Stimulated activated CD4-positive, alpha-beta T cell treated with anti-CD3 and anti-CD28 coated beads, Interleukin-4, amount 100 ng/mL, for 48 hours (primary cell): ENCODE results near the gene GRIK1.

Source experiments
- DNase-seq, 2 donors: peaks; one replicate each; pipeline ENCODE4 v3.0.0-alpha.2; 2020; ENCODE audit warnings: low read depth in 2 of 2

Gene GRIK1

DNA sequence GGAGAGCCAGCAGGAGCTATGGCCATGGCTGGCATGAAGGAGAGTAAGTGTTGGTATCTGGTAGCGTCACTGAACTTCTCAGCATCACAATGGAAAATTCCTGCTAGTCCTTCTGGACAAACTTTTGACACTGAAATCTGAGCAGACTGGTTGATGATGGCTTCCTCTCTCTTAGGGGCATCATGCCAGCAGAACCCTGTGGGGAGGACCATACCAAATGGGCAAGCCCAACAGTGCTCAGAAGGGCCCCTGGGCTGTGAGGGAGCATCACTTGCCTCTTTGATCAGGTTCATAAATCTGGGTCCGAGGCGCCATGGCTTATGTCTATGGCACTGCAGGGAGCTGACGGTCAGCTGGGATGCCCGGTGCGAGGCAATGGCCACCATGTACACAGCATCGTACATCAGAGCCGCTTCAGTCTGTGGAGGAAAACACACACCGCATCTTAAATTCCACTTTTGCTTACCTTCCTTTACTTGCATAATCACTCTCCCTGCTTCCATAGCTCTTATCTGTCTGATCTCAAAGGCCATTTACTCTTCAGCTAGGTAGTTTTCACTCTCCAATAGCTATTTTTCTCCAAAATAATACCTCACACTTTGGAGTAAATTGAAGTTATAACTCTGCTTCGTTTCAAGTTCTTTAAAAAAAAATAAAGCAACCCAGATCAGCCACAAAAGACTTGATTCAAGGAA lies 297.1 kb downstream of the GRIK1 start:
- no peak for DNase-seq

DNA sequence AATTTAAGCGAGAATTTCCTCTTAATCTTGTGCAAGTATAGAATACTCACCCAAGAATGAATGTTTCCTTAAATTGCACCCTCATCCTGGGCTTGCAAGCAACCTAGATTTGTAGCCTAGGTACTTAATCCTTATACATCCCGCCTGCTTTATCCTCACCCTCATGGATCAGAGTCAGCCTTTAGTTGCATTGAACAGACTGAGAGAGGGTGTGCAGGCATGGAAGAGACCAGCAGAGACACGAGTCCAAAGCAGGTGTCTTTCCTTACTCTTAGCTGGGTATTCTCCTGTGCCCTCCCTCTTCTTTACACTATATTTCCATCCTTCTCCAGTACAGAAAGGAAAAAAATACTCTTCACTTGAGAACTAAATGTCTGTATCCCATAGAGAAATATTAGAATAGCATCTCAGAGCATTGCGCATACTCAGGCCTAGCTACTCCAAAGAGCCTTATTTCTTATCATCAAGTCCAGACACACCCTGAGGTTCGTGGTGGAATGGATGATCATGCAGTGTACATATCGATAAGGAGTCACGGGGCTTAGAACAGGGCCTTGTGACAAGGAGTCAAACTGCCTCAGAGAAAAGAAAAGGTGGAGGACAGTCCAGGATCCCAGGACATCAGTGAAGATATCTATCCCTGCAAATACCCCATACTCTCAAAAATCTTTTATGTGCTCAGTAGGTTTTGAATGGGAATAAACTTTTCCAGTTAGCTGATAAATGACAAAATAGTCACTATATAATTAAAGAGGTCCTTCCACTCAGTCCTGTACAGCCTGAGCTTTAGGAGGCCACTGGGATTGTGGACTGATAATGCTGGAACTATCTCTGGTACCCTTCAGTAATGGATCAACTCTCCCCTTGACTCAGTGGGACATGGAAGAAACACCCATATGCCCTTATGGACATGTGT lies 297.9 kb downstream of the GRIK1 start:
- DNase-seq, result no peak

DNA sequence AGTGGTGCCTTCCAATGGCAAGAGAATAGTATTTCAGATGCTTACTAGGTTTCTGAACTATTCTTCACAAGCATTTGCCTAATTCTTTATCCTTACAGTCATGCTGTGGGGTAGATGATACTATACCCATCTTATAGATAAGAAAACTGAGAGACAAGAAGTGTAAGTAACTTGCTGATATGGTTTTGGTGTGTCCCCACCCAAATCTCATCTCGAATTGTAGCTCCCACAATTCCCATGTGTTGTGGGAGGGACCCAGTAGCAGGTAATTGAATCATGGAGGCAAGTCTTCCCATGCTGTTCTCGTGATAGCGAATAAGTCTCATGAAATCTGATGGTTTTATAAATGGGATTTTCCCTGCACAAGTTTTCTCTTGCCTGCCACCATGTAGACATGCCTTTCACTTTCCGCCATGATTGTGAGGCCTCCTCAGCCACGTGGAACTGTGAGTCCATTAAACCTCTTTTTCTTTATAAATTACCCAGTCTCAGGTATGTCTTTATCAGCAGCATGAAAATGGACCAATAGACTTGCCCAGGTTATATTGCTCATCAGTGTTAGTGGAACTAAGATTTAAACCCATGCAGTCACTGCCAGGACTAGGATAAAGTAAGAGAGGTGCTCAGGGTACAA lies 298.7 kb downstream of the GRIK1 start:
- DNase-seq, result no peak

DNA sequence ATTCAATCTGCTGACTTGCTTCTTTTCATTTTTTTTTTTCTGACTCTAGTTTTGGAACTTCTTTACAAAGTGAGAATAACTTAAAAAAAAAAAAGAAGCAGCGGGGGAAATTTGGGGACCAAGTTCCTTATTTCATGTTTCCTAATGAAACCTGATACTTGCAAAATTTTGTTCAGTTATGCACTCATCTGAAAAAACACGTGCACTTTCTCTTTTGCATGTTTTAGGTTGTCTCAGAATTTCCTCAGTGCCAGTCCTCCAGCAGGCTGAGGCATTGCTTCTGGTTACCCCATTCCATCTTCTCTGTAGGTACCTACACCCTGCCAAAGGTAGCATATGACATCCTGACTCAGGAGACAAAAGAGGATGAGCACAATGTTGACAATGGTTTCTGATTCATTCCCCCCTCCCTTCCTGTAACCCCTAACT lies 299.7 kb downstream of the GRIK1 start:
- DNase-seq, result no peak

DNA sequence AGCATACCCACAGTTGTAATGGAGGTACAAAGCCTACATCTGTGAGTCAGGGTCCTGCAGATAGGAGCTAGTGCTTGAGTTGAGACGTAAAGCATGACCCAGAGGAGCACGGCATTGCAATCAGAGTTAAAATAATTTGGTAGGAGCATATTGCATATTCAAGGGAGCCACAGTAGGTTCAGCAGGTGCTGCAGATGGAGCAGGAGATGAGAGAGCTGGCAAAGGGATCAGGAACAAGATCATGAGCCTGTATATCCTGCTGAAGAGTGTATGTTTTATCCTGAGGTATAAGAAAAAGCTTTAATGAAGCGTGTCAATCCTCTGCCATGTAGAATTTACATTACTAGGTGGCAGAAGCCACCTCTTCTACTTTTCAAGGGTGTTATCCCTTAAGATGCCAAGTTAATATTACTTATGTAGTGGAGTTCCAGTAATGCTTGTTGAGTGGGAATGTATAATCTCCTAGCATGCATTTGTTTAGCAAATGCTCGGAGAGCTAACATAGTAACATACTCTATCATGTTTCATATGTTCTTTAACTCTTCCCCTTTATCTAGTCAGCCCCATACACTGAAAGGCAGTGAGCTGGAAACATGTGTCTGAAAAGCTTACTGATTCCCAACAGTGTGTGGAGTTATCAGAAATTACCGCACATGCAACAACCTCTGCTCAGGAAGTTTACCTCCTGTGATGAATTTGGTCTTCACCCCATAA lies 300.3 kb downstream of the GRIK1 start:
- DNase-seq, result no peak

DNA sequence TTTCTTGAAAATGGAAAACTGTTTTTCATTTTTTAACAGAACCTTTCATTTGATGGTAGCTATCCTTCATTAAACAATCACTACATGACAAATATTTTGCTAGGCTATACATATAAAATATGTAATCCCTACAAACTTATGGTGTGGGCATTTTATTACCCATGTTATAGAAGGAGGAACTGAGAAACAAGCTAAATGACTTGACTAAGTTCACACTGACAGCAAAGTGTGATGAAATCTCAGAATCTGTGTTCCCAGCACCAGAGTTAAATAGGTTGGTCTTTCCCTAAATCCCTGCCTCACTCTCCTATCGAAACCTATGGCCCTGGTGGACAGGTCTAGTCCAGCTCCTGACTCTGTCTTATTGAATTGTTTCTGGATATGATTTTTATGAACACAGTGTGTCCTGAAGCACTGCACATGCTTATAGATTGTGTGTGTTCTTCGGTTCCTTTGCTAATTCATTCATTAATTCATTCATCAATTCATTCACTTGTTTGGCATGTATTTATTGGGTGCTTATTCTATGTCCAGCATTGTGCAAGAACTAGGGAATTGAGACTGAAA lies 301.0 kb downstream of the GRIK1 start:
- no peak for DNase-seq

DNA sequence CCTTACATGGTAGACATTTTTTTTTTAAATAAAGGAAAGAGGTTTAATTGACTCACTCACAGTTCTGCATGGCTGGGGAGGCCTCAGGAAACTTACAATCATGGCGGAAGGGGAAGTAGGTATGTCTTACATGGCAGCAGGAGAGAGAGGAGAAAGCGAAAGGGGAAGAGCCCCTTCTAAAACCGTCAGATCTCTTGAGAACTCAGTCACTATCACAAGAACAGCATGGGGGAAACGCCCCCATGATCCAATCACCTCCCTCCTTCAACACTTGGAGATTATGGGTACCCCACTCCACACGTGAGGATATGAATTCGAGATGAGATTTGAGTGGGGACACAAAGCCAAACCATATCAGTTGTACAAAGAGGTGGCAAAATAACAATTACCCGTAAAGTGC lies 301.7 kb downstream of the GRIK1 start:
- DNase-seq, result no peak

DNA sequence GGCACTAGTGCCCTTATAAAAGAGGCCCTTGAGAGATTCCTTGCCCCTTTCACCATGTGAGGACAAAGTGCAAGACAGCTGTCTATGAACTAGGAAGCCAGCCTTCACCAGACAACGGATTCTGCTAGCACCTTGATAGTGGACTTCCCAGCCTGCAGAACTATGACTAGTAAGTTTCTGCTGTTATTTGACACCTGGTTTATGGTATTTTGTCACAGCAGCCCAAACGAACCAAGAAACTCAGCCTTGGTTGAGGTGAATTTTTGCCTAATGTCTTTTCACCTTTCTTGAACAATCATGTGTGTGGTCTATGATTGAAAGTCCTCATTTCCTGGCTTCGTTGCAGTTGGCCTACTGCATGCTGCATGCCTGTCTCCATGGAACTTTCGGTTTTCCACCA lies 302.2 kb downstream of the GRIK1 start:
- DNase-seq, result no peak

DNA sequence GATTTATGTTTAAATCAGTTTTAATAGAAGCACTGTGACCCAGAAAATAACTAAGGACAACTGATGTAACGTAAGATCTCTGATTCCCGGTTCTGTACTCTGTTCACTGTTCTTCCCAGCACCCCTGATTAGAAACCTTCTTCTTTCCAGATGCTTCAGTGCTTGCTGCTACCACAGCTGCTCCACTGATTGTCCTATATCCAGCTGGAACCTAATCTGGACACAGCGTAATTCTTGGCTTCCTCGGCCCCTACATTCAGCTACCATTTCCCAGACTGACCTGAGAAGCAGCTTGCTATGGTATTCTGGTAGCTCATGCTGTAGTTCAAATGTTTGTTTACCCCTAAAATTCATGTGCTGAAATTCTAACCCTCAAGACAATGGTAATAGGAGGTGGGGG lies 302.7 kb downstream of the GRIK1 start:
- DNase-seq, result no peak

DNA sequence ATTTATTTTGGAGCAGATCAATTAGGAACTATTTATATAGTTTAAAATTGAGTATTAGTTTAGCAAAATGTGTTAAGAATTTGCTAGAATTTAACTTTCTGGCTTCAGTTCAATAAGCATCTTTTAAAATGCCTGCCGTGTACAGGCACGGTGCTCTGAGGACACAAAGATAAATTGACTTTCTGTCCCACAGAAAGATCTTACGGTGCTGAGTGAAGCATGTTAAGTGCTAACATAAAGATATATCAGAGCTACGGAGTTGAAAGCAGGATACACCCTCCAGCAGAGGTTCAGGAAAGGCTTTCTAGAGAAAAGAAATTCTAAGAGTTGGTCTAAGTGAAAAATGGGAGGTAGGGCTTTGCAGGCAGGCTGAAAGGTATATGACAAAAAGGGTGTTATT lies 305.4 kb downstream of the GRIK1 start:
- no peak for DNase-seq

DNA sequence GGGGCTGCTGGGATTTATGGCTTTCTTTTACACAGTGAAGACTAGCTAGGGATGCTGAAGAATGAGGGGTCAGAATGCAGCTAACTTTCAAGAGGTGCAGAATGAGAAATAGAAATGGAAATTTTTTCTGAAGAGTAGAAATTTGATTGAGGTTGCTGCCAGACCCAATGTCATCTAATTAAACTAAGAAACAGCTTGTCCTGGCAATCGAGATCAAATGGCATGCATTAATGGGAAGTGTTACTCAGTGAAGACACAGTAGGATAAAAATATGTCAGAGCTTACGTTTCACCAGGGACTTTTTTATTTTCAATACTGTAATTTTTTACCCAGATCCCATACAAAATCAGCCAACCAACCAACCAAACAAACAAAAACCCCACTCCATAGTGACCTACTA lies 306.0 kb downstream of the GRIK1 start:
- no peak for DNase-seq

DNA sequence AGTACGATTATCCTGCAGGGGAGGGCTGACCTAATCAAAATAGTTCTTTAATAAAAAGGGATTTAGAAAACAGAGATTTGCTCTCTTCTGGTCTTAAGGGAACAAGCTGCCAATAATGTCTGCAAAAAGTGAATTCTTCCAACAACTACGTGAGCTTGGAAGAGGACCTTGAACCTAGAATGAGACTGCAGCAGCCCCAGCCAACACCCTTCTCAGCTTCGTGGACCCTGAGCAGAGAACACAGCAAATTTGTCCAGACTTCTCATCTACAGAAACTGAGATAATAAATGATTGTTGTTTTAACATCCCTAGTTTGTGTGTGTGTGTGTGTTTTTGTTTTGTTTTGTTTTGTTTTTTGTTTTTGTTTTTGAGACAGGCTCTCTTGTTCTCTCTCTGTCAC lies 309.4 kb downstream of the GRIK1 start:
- no peak for DNase-seq

DNA sequence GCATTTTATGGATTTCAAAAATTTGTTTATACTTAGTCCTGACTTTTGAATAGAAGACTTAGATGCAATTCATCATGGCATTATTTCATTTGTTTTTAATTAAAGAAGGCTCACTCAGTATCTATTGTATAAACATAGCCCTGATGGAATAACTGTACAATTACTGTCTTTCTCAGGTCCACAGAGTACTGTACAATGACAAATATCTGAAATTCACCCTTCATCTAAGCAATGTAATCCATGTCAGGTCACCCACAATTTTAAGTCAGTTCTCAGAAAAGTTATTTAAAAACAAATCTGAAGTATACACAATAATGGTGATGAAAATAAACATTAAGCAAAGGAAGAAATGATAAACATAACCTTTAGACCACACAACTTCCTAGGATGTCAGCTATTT lies 311.9 kb downstream of the GRIK1 start:
- no peak for DNase-seq

DNA sequence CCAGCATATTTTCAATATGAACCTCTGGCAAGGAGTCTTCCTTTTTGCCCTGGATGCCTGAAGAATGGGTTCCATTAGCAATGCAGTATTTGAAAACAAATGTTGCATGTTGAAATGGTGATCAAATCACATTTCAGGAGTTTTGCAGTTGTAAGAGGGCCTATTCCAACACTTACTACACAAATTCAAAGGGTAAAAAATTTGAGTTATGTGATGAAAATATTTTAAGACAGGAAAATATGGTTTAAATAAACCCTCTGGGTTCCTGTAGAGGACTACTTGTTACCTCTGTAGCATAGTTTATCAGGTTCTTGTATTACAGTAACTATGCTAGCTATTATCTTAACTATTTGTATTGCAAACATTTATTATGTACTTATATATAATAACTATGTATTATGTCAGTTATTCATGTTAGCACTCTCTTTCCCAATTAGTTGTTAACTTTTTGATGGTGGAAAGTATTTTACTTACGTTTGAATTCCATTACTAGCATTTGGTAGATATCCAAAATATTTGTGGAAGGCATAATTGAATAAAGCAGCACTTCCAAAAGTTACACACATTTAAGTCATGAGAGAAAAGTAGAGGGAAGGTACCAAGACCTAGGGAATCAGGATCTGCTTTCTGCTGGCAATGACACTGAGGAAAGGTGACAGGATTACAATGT lies 312.9 kb downstream of the GRIK1 start:
- no peak for DNase-seq

DNA sequence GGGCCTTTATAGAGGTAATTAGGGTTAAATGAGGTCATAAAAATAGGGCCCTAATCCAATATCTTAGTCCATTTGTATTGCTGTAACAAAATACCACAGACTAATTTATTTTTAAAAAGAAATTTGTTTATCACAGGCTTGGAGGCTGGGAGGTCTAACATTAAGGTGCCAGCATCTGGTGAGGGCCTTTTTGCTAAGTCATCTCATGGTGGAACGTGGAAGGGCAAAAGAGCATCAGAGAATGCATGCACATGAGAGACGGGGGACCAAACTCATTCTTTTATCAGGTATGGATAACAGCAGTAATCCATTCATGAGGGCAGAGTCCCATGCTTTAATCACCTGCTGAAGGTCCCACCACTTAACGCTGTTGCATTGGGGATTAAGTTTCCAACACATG lies 313.8 kb downstream of the GRIK1 start:
- no peak for DNase-seq

DNA sequence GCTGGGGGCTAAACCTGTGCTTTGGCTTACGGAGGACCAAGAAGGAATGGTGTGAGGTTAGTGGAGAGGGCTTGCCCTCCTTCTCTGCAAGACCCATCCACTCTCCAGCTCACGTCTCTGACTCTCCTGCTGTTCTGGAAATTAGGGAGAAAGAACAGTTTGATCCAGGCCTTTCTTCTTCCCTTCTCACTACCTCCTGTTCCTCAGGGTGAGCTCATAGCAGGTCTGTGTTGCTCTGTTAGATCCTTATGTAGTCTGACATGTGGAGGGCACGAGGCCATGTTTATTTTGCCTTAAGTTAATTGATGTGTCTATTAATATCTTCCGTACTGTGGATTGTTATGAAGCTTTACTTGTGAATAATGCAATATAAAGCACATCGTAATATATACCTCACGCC lies 315.0 kb downstream of the GRIK1 start:
- DNase-seq, result no peak

DNA sequence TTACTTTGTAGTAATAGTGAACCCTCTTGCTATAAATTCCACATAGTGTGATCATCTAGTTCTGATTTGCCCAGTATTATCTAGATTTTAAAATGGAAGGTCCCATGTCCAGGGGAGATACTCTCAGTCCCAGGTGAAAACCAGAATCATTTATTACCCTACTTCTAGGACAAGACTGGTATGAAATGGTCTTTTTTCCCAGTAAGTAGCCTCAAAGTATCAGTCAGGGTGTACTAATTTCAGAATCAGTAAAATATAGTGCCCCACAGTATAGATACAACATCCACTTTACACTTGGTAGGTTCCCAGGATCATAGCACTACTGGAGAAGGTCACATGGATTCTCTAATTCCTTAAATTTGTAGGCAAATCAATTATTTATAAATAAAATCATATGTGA lies 318.3 kb downstream of the GRIK1 start:
- DNase-seq, result no peak

DNA sequence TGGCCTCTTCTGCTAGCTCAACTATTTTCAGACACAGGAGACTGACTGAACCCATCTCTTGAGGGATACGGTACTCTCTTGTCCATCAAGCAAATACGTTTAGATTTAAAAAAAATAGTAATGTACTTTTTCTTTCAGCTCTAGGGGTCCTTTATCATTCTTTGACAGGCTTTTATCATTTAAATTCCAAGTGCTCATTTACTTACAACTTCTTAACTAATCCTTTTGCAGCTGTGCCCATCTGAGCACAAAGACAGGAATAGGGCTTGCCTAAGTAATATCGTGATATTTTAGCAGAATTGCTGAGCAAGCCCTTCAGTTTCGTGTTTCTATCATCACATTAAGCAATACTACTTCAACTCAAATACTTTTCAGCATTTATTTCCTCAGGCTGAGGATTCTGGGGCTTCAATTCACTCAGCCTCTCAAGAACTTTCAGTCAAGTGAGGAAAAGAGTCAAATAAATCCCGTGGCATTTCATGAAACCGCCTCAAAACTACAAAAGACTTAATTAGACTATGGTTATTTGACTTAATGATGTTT lies 323.5 kb downstream of the GRIK1 start:
- DNase-seq, result no peak

DNA sequence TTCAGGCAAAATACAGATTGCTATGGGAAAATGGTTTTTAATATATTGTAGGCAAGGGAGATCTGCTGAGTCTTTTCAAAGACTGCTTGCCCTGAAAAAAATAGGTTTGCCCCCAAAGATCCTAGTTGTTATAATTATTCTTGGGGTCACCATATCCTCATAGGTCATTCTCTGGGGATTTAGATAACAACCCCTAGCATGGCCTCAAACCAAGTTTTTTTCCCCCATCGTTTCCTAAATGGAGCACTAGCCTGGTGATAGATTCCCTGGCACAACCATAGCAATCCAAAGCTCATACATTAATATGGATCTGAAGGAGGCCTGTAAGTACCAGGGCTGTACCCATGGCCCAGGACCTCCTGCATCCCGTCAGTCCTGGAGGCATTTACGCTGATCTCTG lies 325.9 kb downstream of the GRIK1 start:
- DNase-seq, result no peak

DNA sequence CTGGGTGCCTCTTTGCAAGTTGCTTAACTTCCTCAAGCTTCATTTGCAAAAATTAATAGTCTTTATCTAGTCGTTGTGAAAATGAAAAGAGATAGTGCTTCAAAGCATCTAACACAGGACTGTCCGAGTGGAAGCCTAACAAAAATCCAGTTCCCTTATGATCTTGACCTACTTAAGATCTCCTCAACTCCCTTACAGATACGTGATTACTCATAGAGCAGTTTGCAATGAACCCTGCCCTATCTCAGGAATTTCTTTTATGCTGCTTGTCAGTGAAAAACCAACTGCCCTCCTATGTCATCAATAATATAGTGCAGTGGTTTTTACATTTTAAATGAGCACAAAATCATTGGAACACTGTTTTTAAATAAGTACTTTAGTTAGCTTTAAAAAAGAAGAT lies 326.8 kb downstream of the GRIK1 start:
- no peak for DNase-seq

DNA sequence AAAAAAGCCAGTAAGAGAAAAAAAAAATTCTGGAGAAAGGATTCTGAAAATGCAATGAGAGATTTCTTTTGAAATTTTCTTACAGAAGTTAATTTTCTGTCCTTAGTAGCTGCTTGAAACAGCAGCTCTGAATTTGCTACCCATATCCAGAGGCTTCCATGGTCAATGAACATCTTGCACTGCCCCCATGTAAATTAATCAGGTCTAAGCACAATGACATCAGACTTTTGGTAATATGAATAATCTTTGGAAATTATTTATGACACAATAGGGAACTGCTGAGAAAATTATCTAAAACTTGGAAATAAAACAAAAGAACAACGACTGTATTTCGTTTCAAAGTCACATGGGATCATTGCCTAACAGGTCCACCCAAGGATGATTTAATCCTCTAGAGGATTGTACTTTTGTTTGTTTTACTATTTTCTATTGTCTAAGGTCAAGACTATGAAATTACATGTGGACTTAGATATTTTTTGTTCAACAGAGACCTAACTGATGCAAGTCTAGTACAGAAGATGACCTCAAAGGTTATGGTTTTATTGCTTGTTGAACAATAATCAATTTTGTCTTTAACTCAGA lies 328.9 kb downstream of the GRIK1 start:
- no peak for DNase-seq
